ENCODE results near the gene VSX2.

VSX2 gene

GRCh38 chr14:74302634-74303569 is 63.7 kb downstream of the VSX2 start, which contains the start of gene ABCD4:
TSS of gene ABCD4 (minus strand) at chr14:74302934. CDS start at chr14:74302912, 22 bp downstream.
- DNase-seq, result peak; percentile 94 to 97 (median 96)

DNA sequence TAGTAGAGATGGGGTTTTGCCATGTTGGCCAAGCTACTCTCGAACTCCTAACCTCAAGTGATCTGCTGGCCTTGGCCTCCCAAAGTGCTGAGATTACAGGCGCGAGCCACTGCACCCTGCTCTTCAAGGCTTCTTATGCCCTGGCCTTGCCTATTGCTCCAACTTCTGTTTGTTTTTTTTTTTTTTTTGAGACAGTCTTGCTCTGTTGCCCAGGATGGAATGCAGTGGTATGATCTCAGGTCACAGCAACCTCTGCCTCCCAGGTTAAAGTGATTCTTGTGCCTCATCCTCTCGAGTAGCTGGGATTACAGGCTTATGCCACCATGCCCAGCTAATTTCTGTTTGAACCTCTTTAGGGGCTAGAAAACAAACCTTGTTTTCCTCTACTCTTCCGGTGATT is 69.4 kb downstream of the VSX2 start:
- no peak for DNase-seq

DNA sequence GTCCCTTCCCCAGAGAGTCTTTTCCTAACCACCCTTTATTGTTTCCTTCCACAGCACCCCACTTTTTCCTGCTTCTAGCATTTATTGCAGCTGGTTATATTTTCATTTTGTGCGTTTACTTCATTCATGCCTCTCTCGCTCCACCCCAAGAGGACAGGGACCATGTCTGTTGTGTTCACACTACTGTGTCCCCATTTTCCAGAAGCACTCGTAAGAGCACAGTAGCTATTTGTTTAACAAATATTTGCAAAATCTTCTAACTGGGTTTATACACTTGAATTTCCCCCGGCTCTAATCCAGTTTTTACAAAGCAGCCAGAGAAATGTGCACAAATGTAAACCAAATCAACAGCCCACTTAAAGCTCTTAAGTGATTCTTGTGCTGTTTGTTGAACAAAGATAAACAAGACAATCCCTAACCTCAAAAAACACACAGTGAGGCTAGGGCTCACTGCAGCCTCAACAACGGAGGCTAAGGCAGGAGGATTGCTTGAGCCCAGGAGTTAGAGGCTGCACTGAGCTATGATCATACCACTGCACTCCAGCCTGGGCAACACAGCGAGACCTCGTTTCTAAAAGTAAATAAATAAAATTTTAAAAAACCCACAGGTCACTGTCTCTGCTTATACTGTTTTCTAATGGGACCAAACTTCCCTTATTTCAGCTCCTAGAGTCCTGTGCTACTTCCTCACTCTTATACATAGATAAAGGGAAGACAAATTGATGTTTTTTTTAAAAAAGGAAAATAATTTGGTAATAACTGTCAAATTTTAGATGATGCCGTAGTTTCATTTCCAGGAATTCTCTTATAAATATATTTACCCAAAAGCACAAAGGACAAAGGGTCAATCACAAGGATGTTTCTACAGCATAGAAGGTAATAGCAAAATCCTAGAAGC is 70.1 kb downstream of the VSX2 start:
- DNase-seq, result peak in 3 of 4 experiments; percentile 17 to 61 (median 58)

DNA sequence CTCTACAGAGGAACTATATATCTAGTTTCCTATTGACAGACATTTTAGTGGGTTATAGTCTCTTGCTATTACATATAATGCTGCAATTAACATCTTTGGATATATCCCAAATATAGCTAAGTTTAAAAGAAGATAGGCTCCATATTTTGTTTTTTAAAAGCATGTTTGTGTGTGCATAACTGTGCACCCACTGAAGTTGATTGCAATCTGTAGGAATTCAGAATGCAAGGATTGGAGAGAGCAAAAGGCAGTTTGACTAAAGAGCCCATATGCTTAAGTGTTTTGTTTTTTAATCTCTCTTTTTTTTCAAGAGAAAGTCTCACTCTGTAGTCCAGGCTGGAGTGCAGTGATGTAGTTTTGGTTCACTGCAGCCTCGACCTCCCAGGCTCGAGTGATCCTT is 72.9 kb downstream of the VSX2 start:
- no peak for DNase-seq
